ENCODE measurements around the gene RNPS1. TPM values are rescaled to one million over a fixed set of nuclear protein-coding genes. Genes with fewer than 3 reads are reported as not detected.
A peak's percentile ranks its signal among the peaks of the same experiment; 100 is the strongest.

Gene RNPS1
- total and polyA plus RNA-seq, 9 of the 15 experiments (the other 6 are each of a cell fraction or from before 2014, with no cell fraction given), result 44.9 to 338 (median 202) TPM

- TF ChIP-seq MBD1 (CRISPR knock-in tag; IDR thresholded peaks at IDR 0.05) (no peak), ZBTB7A (IDR thresholded peaks at IDR 0.05; ENCODE audit: borderline replicate concordance, control insufficient read depth, low read depth, low read length) (peak; percentile 29; the same call in 1 of the 2 replicates), ID3 (CRISPR knock-in tag; IDR thresholded peaks at IDR 0.05) (no peak), ID3 (tag; IDR thresholded peaks at IDR 0.05) (no peak), FOXM1 (IDR thresholded peaks at IDR 0.05; ENCODE audit: low read depth) (no peak), FOXM1 (CRISPR knock-in tag; IDR thresholded peaks at IDR 0.05; ENCODE audit: low read depth) (no peak), TFE3 (CRISPR knock-in tag; IDR thresholded peaks at IDR 0.05) (no peak), ZNF592 (IDR thresholded peaks at IDR 0.05) (peak; percentile 26; the same call in 1 of the 2 replicates), ARID3B (CRISPR knock-in tag; IDR thresholded peaks at IDR 0.05; ENCODE audit: borderline replicate concordance) (no peak), CREB3 (tag; conservative IDR thresholded peaks at IDR 0.05; ENCODE audit: low read depth) (no peak)
Observed at GRCh38 chr16:2212362-2213324, 55.3 kb downstream of the RNPS1 start (continued).

Measured in K562 (cell line).